GM23248 (cell line): Measurements from ENCODE around the gene TBC1D10B. TPM values are rescaled to one million over a fixed set of nuclear protein-coding genes. Genes with fewer than 3 reads are reported as not detected.
"Not testable (repeated sequence)": the region's sequence is repeated elsewhere in the genome, so short reads cannot be mapped to it uniquely, and the experiment has no call there.

Experiments
- DNase-seq: peaks from one replicate; pipeline ENCODE4 v3.0.0-alpha.2; 2015
- H2AFZ ChIP-seq: fragments of 200-600 bp; sonication (generic); 2 replicates; pipeline ENCODE4 v1.6.1; 2016; ENCODE audit warnings: antibody characterized with exemption
- H3F3A ChIP-seq: fragments of 200-600 bp; sonication (generic); 2 replicates; pipeline ENCODE4 v1.6.1; 2016; ENCODE audit warnings: mild to moderate bottlenecking, antibody characterized with exemption, mixed run types; ENCODE audit not compliant: insufficient read depth
- H3K27ac ChIP-seq: fragments of 200-600 bp; sonication (generic); 2 replicates; pipeline ENCODE4 v1.5.1; 2016; ENCODE audit warnings: mild to moderate bottlenecking
- H3K27me3 ChIP-seq: fragments of 200-600 bp; sonication (generic); replicated peaks from 2 replicates; pipeline ENCODE4 v1.6.1; 2016; ENCODE audit warnings: mild to moderate bottlenecking; ENCODE audit not compliant: insufficient read depth
- H3K36me3 ChIP-seq: fragments of 200-600 bp; sonication (generic); 2 replicates; pipeline ENCODE4 v1.6.1; 2016; ENCODE audit warnings: low read depth, mild to moderate bottlenecking
- H3K4me1 ChIP-seq: fragments of 200-600 bp; sonication (generic); 2 replicates; pipeline ENCODE4 v1.6.1; 2016; ENCODE audit warnings: mild to moderate bottlenecking; ENCODE audit not compliant: insufficient read depth
- H3K4me2 ChIP-seq: fragments of 200-600 bp; sonication (generic); one replicate; pipeline ENCODE4 v1.6.1; 2016; ENCODE audit warnings: mild to moderate bottlenecking; ENCODE audit not compliant: unreplicated experiment
- H3K4me3 ChIP-seq: fragments of 200-600 bp; sonication (generic); 2 replicates; pipeline ENCODE4 v1.5.1; 2016; ENCODE audit warnings: mild to moderate bottlenecking
- H3K79me2 ChIP-seq: fragments of 200-600 bp; sonication (generic); 2 replicates; pipeline ENCODE4 v1.6.1; 2016; ENCODE audit warnings: mild to moderate bottlenecking; ENCODE audit not compliant: insufficient read depth
- H3K9ac ChIP-seq: fragments of 200-600 bp; sonication (generic); 2 replicates; pipeline ENCODE4 v1.6.1; 2016; ENCODE audit warnings: mild to moderate bottlenecking
- H3K9me2 ChIP-seq: fragments of 200-600 bp; sonication (generic); 2 replicates; pipeline ENCODE4 v1.6.1; 2016; ENCODE audit warnings: mixed run types, mild to moderate bottlenecking, moderate library complexity; ENCODE audit not compliant: insufficient read depth
- H3K9me3 ChIP-seq: fragments of 200-600 bp; sonication (generic); one replicate; pipeline ENCODE4 v1.6.1; 2017; ENCODE audit warnings: low read depth
- H4K20me1 ChIP-seq: fragments of 200-600 bp; sonication (generic); 2 replicates; pipeline ENCODE4 v1.6.0; 2016; ENCODE audit not compliant: insufficient read depth
- EZH2 ChIP-seq: fragments of 200-600 bp; sonication (generic); IDR thresholded peaks from 2 replicates; pipeline ENCODE4 v1.6.1; 2018; ENCODE audit warnings: antibody characterized with exemption, mild to moderate bottlenecking; ENCODE audit not compliant: insufficient read depth, poor library complexity, severe bottlenecking
- EZH2phosphoT487 ChIP-seq: fragments of 200-600 bp; sonication (generic); IDR thresholded peaks from 2 replicates; pipeline ENCODE4 v1.6.1; 2018; ENCODE audit warnings: antibody characterized with exemption, moderate library complexity, mild to moderate bottlenecking, low read depth; ENCODE audit not compliant: insufficient read depth
- WGBS, 2 experiments: methylation state at CpG; one replicate each; pipeline ENCODE4 v1.1.6; 2015 to 2017; ENCODE audit warnings: low lambda C conversion rate in 2 of 2, low coverage in 1 of 2; ENCODE audit errors: missing lambda C conversion rate in 2 of 2; 5-methylcytosine and 5-hydroxymethylcytosine counted together
- in situ Hi-C: fragments of 300-500 bp; cut with MboI; formaldehyde crosslinking; loops from 2 replicates; pipeline ENCODE4 v1.15.0; 2020
- polyA plus RNA-seq: library from polyadenylated mRNA; unstranded; fragments of >200 nt; fragmentation: Nextera tagmentation; extraction: Ambion mirVana; gene quantifications from 2 replicates; pipeline ENCODE4 v1.2.1, GENCODE V29; 2016
- total RNA-seq: library from RNA; depleted of rRNA; stranded (reverse); fragments of >200 nt; shearing (Covaris generic); gene quantifications from 2 replicates; pipeline ENCODE4 v1.2.3, GENCODE V29; 2014

The TBC1D10B gene
- total and polyA plus RNA-seq, 2 experiments from 2014 or later: 12.2 to 41.2 TPM

GRCh38 chr16:30397776-30398660 lies 27.7 kb upstream of the TBC1D10B start:
- H3K27ac ChIP-seq: no peak overlapping the region
- H3K9me2 ChIP-seq: no peaks in the 10 kb centered on the region
- no peak overlapping the region for H3K4me2 ChIP-seq
- no peaks in the 10 kb centered on the region for H3K36me3 ChIP-seq
- H2AFZ ChIP-seq: no peak overlapping the region
- no peaks in the 10 kb centered on the region for H4K20me1 ChIP-seq
- H3F3A ChIP-seq: peaks cover 23% of the 10 kb centered on the region; the same call in 1 of the 2 replicates
- TF ChIP-seq EZH2 (no peak), EZH2phosphoT487 (no peak)
- H3K4me3 ChIP-seq: no peak overlapping the region
- WGBS, 2 experiments: 87 to 89% methylated on average over 34 to 40 of the region's 42 CpGs
- no peak overlapping the region for H3K9ac ChIP-seq
- no peak for DNase-seq
- H3K9me3 ChIP-seq: no peaks in the 10 kb centered on the region
- peaks cover 7% of the 10 kb centered on the region for H3K4me1 ChIP-seq
- in situ Hi-C loops: no loop called here
- H3K27me3 ChIP-seq: no peaks in the 10 kb centered on the region
- peaks cover 16% of the 10 kb centered on the region for H3K79me2 ChIP-seq

- in situ Hi-C loops: no loop called here
- Histone ChIP-seq H3K27ac (no peak overlapping the region), H3K79me2 (peaks cover 16% of the 10 kb centered on the region), H3K4me1 (peaks cover 7% of the 10 kb centered on the region), H4K20me1 (no peaks in the 10 kb centered on the region), H3K4me3 (no peak overlapping the region), H3K9me3 (no peaks in the 10 kb centered on the region), H3K27me3 (no peaks in the 10 kb centered on the region), H3K4me2 (no peak overlapping the region), H3K9ac (no peak overlapping the region), H3F3A (peaks cover 23% of the 10 kb centered on the region; the same call in 1 of the 2 replicates), H3K9me2 (no peaks in the 10 kb centered on the region), H3K36me3 (no peaks in the 10 kb centered on the region), H2AFZ (no peak overlapping the region)
- no peak for DNase-seq
- 94 to 99% methylated on average over 4 of the region's 4 CpGs for WGBS, 2 experiments
- TF ChIP-seq EZH2: no peak
- no peak for TF ChIP-seq EZH2phosphoT487
Measured at GRCh38 chr16:30397056-30397455, 26.8 kb upstream of the TBC1D10B start.

GRCh38 chr16:30396627-30397026 lies 26.3 kb upstream of the TBC1D10B start:
- peaks cover 23% of the 10 kb centered on the region; the same call in 1 of the 2 replicates for H3F3A ChIP-seq
- H4K20me1 ChIP-seq, H3K9me2 ChIP-seq, DNase-seq, H3K4me2 ChIP-seq, H3K27me3 ChIP-seq, H2AFZ ChIP-seq, H3K27ac ChIP-seq, in situ Hi-C loops, H3K9me3 ChIP-seq, H3K9ac ChIP-seq, H3K36me3 ChIP-seq, H3K4me3 ChIP-seq, H3K4me1 ChIP-seq: not testable (repeated sequence)
- 94 to 96% methylated on average over 4 of the region's 4 CpGs for WGBS, 2 experiments
- peaks cover 16% of the 10 kb centered on the region for H3K79me2 ChIP-seq

- H3K4me3 ChIP-seq: peak overlapping the region; percentile 85
- H3K27me3 ChIP-seq: no peaks in the 10 kb centered on the region
- H3K4me1 ChIP-seq: peaks cover 7% of the 10 kb centered on the region
- no peaks in the 10 kb centered on the region for H3K9me3 ChIP-seq
- TF ChIP-seq EZH2phosphoT487 (no peak), EZH2 (no peak)
- H3K9ac ChIP-seq: peak overlapping the region; percentile 85
- peaks cover 16% of the 10 kb centered on the region for H3K79me2 ChIP-seq
- in situ Hi-C loops: no loop called here
- peak overlapping the region; percentile 86 for H2AFZ ChIP-seq
- H3F3A ChIP-seq: peaks cover 23% of the 10 kb centered on the region; the same call in 1 of the 2 replicates
- no peaks in the 10 kb centered on the region for H4K20me1 ChIP-seq
- no peaks in the 10 kb centered on the region for H3K36me3 ChIP-seq
- no peaks in the 10 kb centered on the region for H3K9me2 ChIP-seq
- peak overlapping the region; percentile 82 for H3K4me2 ChIP-seq
- no peak overlapping the region for H3K27ac ChIP-seq
- WGBS, 2 experiments: 26 to 32% methylated on average over 13 of the region's 13 CpGs
- DNase-seq: no peak
Measured at GRCh38 chr16:30395992-30396585, 25.8 kb upstream of the TBC1D10B start.
